Osteocyte (in vitro differentiated cells): ENCODE measurements around the gene PCDHGA4. TPM values are rescaled to one million over a fixed set of nuclear protein-coding genes. Genes with fewer than 3 reads are reported as not detected.

Experiments
- DNase-seq: peaks from one replicate; pipeline ENCODE4 v3.0.0; 2021; ENCODE audit warnings: mixed read lengths; ENCODE audit not compliant: unreplicated experiment; ENCODE audit errors: extremely low spot score
- H3K27ac Mint-ChIP-seq: one replicate; pipeline ENCODE4 v1.8.0; 2021; ENCODE audit warnings: mild to moderate bottlenecking, mixed read lengths; ENCODE audit not compliant: unreplicated experiment
- H3K27me3 Mint-ChIP-seq: one replicate; pipeline ENCODE4 v1.8.0; 2021; ENCODE audit warnings: mixed read lengths; ENCODE audit not compliant: unreplicated experiment
- H3K36me3 Mint-ChIP-seq: one replicate; pipeline ENCODE4 v1.8.0; 2021; ENCODE audit warnings: mixed read lengths; ENCODE audit not compliant: unreplicated experiment
- H3K4me1 Mint-ChIP-seq: one replicate; pipeline ENCODE4 v1.8.0; 2021; ENCODE audit warnings: mixed read lengths; ENCODE audit not compliant: unreplicated experiment
- H3K4me3 Mint-ChIP-seq: one replicate; pipeline ENCODE4 v1.8.0; 2021; ENCODE audit warnings: mild to moderate bottlenecking, moderate library complexity, mixed read lengths; ENCODE audit not compliant: unreplicated experiment
- H3K9me3 Mint-ChIP-seq: one replicate; pipeline ENCODE4 v1.8.0; 2021; ENCODE audit warnings: mixed read lengths; ENCODE audit not compliant: unreplicated experiment
- CTCF ChIP-seq: fragments of 200-600 bp; sonication (generic); IDR thresholded peaks from 2 replicates; pipeline ENCODE4 v1.5.0; 2021; ENCODE audit warnings: antibody characterized with exemption, mild to moderate bottlenecking, moderate library complexity
- total RNA-seq: library from RNA; stranded (reverse); gene quantifications from 2 replicates; pipeline ENCODE4 v1.2.1, GENCODE V29; 2021

The PCDHGA4 gene
- total RNA-seq, 1 donor from 2014 or later = 0.27 TPM

- Mint-ChIP-seq H3K27ac (no peak overlapping the region), H3K9me3 (peaks cover 12% of the 10 kb centered on the region), H3K4me3 (no peak overlapping the region), H3K36me3 (peaks cover 7% of the 10 kb centered on the region), H3K27me3 (no peaks in the 10 kb centered on the region), H3K4me1 (no peaks in the 10 kb centered on the region)
- no peak for DNase-seq
- no peak for TF ChIP-seq CTCF
These were observed 43.8 kb downstream of the PCDHGA4 start for GRCh38 chr5:141398608-141399007.

GRCh38 chr5:141399555-141400258 is 44.9 kb downstream of the PCDHGA4 start:
- no peak overlapping the region for H3K27ac Mint-ChIP-seq
- no peaks in the 10 kb centered on the region for H3K4me1 Mint-ChIP-seq
- H3K9me3 Mint-ChIP-seq = peaks cover 11% of the 10 kb centered on the region
- no peak for TF ChIP-seq CTCF
- no peak for DNase-seq
- H3K4me3 Mint-ChIP-seq = no peak overlapping the region
- H3K36me3 Mint-ChIP-seq = peaks cover 4% of the 10 kb centered on the region
- H3K27me3 Mint-ChIP-seq = no peaks in the 10 kb centered on the region

- no peaks in the 10 kb centered on the region for H3K27me3 Mint-ChIP-seq
- peaks cover 2% of the 10 kb centered on the region for H3K4me1 Mint-ChIP-seq
- H3K36me3 Mint-ChIP-seq = peaks cover 9% of the 10 kb centered on the region
- peak; percentile 27 for TF ChIP-seq CTCF
- no peak within 1 kb of the TSS for H3K27ac Mint-ChIP-seq
- no peak within 1 kb of the TSS for H3K4me3 Mint-ChIP-seq
- peaks cover 11% of the 10 kb centered on the region for H3K9me3 Mint-ChIP-seq
- DNase-seq = no peak
These were observed 47.9 kb downstream of the PCDHGA4 start, which contains the start of gene PCDHGA9 for GRCh38 chr5:141402553-141403243. PCDHGA9 (plus strand) TSS chr5:141402778; CDS start chr5:141402953, 175 bp downstream.

- TF ChIP-seq CTCF = no peak
- Mint-ChIP-seq H3K27me3 (no peaks in the 10 kb centered on the region), H3K36me3 (peaks cover 15% of the 10 kb centered on the region), H3K4me1 (peaks cover 7% of the 10 kb centered on the region), H3K9me3 (peaks cover 14% of the 10 kb centered on the region), H3K4me3 (no peak overlapping the region), H3K27ac (no peak overlapping the region)
- DNase-seq = no peak
These were observed 48.6 kb downstream of the PCDHGA4 start for GRCh38 chr5:141403387-141403786.

Other genes starting within 250 kb of the PCDHGA4 start
- gene PCDHB4, start 233.2 kb upstream of the PCDHGA4 start, total RNA-seq = 2.9 and 4.1 TPM in 2 replicates
- gene PCDHB5, start 219.8 kb upstream of the PCDHGA4 start, total RNA-seq = 6.4 and 7.5 TPM in 2 replicates
- gene PCDHB6, start 205.0 kb upstream of the PCDHGA4 start, total RNA-seq = 1.4 and 1.6 TPM in 2 replicates
- 1.1 and 1.2 TPM in 2 replicates for gene PCDHB7, start 182.4 kb upstream of the PCDHGA4 start, total RNA-seq
- 0.81 and 1.1 TPM in 2 replicates for gene PCDHB8, start 177.2 kb upstream of the PCDHGA4 start, total RNA-seq
- gene PCDHB16, start 172.6 kb upstream of the PCDHGA4 start, total RNA-seq = 9.0 and 10.8 TPM in 2 replicates
- 3.4 and 4.3 TPM in 2 replicates for gene PCDHB9, start 167.9 kb upstream of the PCDHGA4 start, total RNA-seq
- gene PCDHB10, start 162.7 kb upstream of the PCDHGA4 start, total RNA-seq = 7.8 and 8.2 TPM in 2 replicates
- 1.9 and 2.4 TPM in 2 replicates for gene PCDHB11, start 155.4 kb upstream of the PCDHGA4 start, total RNA-seq
- 1.9 and 2.2 TPM in 2 replicates for gene PCDHB12, start 146.3 kb upstream of the PCDHGA4 start, total RNA-seq
- 2.2 and 2.4 TPM in 2 replicates for gene PCDHB13, start 141.1 kb upstream of the PCDHGA4 start, total RNA-seq
- gene PCDHB14, start 131.7 kb upstream of the PCDHGA4 start, total RNA-seq = 8.8 and 9.0 TPM in 2 replicates
- gene PCDHB15, start 109.6 kb upstream of the PCDHGA4 start, total RNA-seq = 4.3 and 4.4 TPM in 2 replicates
- gene SLC25A2, start 51.0 kb upstream of the PCDHGA4 start, total RNA-seq = 0.50 and 0.81 TPM in 2 replicates
- gene TAF7, start 34.2 kb upstream of the PCDHGA4 start, total RNA-seq = 78.7 and 83.8 TPM in 2 replicates
- gene PCDHGA1, start 24.5 kb upstream of the PCDHGA4 start, total RNA-seq = 0.13 TPM in 1 of 2 replicates, not detected in the other
- 0.21 TPM in 1 of 2 replicates, not detected in the other for gene PCDHGA2, start 16.3 kb upstream of the PCDHGA4 start, total RNA-seq
- not detected in 2 replicates for gene PCDHGA3, start 11.2 kb upstream of the PCDHGA4 start, total RNA-seq
- gene PCDHGB1, start 4.9 kb upstream of the PCDHGA4 start, total RNA-seq = 1.4 and 1.8 TPM in 2 replicates
- gene PCDHGB2, start 5.0 kb downstream of the PCDHGA4 start, total RNA-seq = 0.50 and 0.59 TPM in 2 replicates
- 0.13 and 0.16 TPM in 2 replicates for gene PCDHGA5, start 9.1 kb downstream of the PCDHGA4 start, total RNA-seq
- 0.19 and 0.29 TPM in 2 replicates for gene PCDHGB3, start 15.2 kb downstream of the PCDHGA4 start, total RNA-seq
- 0.18 and 0.21 TPM in 2 replicates for gene PCDHGA6, start 18.9 kb downstream of the PCDHGA4 start, total RNA-seq
- 0.11 TPM in 1 of 2 replicates, not detected in the other for gene PCDHGA7, start 27.7 kb downstream of the PCDHGA4 start, total RNA-seq
- 10.8 and 11.9 TPM in 2 replicates for gene PCDHGB4, start 32.7 kb downstream of the PCDHGA4 start, total RNA-seq
- gene PCDHGA8, start 37.6 kb downstream of the PCDHGA4 start, total RNA-seq = 0.34 and 0.51 TPM in 2 replicates
- 0.97 and 1.3 TPM in 2 replicates for gene PCDHGB5, start 42.9 kb downstream of the PCDHGA4 start, total RNA-seq
- 1.6 and 1.9 TPM in 2 replicates for gene PCDHGA9, start 47.8 kb downstream of the PCDHGA4 start, total RNA-seq
- 70.2 and 71.5 TPM in 2 replicates for gene PCDHGB6, start 53.0 kb downstream of the PCDHGA4 start, total RNA-seq
- 22.4 and 24.0 TPM in 2 replicates for gene PCDHGA10, start 58.0 kb downstream of the PCDHGA4 start, total RNA-seq
- 6.2 and 8.8 TPM in 2 replicates for gene PCDHGB7, start 62.7 kb downstream of the PCDHGA4 start, total RNA-seq
- 1.9 and 2.2 TPM in 2 replicates for gene PCDHGA11, start 66.0 kb downstream of the PCDHGA4 start, total RNA-seq
- gene PCDHGA12, start 75.5 kb downstream of the PCDHGA4 start, total RNA-seq = 2.0 and 2.1 TPM in 2 replicates
- gene PCDHGC3, start 120.9 kb downstream of the PCDHGA4 start, total RNA-seq = 92.4 and 99.9 TPM in 2 replicates
- gene PCDHGC4, start 130.0 kb downstream of the PCDHGA4 start, total RNA-seq = 2.8 and 3.7 TPM in 2 replicates
- 1.4 and 1.9 TPM in 2 replicates for gene PCDHGC5, start 134.1 kb downstream of the PCDHGA4 start, total RNA-seq